GM20000 (cell line): ENCODE data around the gene HOXA7.

ENCODE experiments used
- DNase-seq: peaks from one replicate; pipeline ENCODE4 v3.0.0; 2012; ENCODE audit warnings: low spot score
- CTCF ChIP-seq: IDR thresholded peaks from 2 replicates; pipeline ENCODE4 v1.5.1; 2012; ENCODE audit warnings: mild to moderate bottlenecking, control low read depth; ENCODE audit errors: extremely low read depth, missing control alignments

Gene HOXA7

GRCh38 chr7:27142580-27143022 is 13.9 kb downstream of the HOXA7 start:
- TF ChIP-seq CTCF, result no peak

DNA sequence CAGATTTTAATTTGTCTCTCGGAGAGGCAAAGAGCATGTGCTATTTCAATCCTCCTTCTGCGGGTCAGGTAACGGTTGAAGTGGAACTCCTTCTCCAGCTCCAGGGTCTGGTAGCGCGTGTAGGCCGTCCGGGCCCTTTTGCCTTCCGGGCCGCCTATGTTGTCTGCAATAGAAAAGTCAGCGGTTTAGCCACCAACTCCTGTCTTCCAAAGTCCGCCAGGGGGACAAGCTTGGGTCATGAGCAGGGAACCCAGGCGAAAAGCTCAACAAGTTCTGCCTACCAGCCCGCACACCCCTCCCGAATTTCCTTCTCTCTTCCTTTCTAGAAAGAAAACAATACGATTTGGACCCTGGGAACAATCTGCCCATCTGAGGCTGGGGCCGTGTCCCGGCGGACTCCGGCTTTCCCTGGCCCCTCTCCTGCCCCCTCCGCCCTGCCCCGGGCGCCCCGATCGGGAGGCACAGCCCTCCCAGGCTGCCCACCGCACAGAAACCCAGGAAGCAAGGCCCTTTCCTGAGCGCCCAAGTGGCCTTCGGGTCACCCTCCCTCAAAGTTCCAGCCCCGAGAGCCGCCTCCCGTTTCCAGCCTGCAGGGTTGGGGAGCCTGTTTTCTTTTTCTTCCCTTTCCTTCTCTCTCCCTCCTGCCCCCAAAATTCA is 14.4 kb downstream of the HOXA7 start:
- TF ChIP-seq CTCF, result no peak
- DNase-seq, result no peak

More at GRCh38 chr7:27142580-27143022, 13.9 kb downstream of the HOXA7 start:
- no peak for DNase-seq

- no peak for DNase-seq
- no peak for TF ChIP-seq CTCF
Measured at GRCh38 chr7:27141137-27141922, 15.1 kb downstream of the HOXA7 start.

- no peak for TF ChIP-seq CTCF
- no peak for DNase-seq
Measured at GRCh38 chr7:27140126-27140857, 16.2 kb downstream of the HOXA7 start.

GRCh38 chr7:27139334-27140125 is 16.9 kb downstream of the HOXA7 start:
- DNase-seq, result no peak
- TF ChIP-seq CTCF, result no peak

DNA sequence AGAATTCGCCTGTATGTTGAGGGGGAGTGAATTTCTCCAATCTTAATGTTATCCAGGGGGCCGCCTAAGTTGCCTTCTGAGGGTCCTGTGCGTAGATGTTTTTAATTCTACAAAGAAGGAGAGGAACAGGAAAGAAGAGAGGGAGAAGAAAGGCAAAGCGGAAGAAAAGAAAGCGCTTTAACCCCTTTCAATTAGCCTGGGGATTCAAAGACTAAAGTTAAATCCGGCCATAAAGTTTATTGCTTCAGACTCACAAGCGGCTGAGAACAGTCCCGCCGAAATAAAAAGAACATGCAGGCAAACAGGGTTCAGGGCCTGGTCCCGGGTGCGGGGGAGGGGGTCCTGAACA is 17.5 kb downstream of the HOXA7 start:
- DNase-seq, result no peak
- TF ChIP-seq CTCF, result no peak
